ENCODE results near the gene CUL7.
"Not testable (repeated sequence)": the region's sequence is repeated elsewhere in the genome, so short reads cannot be mapped to it uniquely, and the experiment has no call there.

Gene CUL7

GRCh38 chr6:43047998-43048397, 5.7 kb downstream of the CUL7 start:
- no peak for DNase-seq (ENCODE audit: low read depth in 4 of 4, low spot score in 1 of 4)

DNA sequence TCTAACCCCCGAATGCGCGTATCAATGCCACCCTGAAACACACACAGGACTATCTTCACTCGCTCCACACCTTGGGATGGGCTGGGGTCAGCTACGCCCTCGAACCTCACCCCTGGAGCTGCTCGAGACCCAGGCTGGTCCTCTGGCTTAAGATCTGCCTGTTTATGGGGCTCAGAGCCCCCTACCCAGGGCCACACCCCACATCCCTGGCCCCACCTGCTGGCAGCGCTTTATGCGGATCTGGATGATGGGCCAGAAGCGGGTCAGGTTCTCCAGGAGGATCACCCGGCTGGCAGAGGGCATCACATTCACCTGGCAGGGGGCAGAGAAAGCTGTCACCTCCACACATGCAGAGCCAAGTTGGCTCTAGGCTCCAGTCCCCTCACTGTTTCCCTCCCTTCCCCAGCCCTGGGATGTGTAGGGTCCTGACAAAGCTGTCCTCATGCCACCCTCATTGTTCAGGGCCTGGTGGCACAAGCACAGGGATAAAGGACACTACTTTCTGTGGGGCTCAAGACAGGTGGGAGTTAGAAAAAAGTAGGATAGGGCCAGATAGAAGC, 8.2 kb downstream of the CUL7 start:
- DNase-seq (ENCODE audit: low read depth in 4 of 4, low spot score in 1 of 4) = no peak

DNA sequence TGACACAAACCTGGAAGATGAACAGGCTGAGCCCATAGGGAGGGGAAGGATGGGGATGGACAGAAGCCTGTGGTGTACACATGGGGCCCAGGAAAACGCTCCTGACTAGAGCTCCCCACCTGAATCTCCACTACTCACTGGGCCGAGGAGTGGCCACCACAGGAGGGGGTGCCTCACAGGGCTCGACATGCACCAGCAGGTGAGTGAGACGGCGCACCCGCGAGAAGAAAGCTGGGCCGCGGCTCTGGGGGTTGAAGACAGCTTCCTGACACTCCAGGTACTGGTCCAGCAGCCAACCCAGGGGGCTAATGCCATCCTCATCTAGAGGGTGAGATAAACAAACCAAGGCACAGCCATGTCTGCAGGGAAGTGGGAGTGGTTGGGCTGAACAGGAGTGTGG, 10.3 kb downstream of the CUL7 start:
- DNase-seq (ENCODE audit: low read depth in 4 of 4, low spot score in 1 of 4) = no peak

- DNase-seq (ENCODE audit: low read depth in 4 of 4, low spot score in 1 of 4) = not testable (repeated sequence)
These were observed 12.2 kb downstream of the CUL7 start for GRCh38 chr6:43041475-43041874.

- DNase-seq (ENCODE audit: low read depth in 4 of 4, low spot score in 1 of 4) = no peak
These were observed 13.0 kb downstream of the CUL7 start for GRCh38 chr6:43040542-43041257.

- no peak for DNase-seq (ENCODE audit: low read depth in 4 of 4, low spot score in 1 of 4)
These were observed 14.9 kb downstream of the CUL7 start for GRCh38 chr6:43038727-43039126.

DNA sequence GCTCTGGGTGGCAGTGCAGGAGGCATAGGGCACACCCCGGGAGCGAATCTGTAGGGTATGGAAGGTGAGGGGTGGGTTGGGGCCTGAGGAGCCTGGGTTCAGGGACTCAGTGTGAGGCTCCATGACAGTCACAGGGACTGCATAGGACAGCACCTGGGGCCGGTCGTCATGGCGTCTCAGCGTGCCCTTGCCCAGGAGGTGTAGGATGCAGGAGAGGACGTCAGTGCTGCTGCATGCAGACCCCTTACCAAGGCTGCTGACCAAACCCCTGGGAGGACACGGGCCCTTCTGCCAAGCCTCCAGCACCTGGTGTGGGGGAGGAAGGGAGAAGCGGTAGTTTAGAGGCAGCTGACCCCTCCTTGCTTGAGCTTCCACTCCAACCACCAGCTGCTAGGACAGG, 15.9 kb downstream of the CUL7 start:
- no peak for DNase-seq (ENCODE audit: low read depth in 4 of 4, low spot score in 1 of 4)

- DNase-seq (ENCODE audit: low read depth in 4 of 4, low spot score in 1 of 4) = no peak
These were observed 16.5 kb downstream of the CUL7 start for GRCh38 chr6:43037197-43037596.

DNA sequence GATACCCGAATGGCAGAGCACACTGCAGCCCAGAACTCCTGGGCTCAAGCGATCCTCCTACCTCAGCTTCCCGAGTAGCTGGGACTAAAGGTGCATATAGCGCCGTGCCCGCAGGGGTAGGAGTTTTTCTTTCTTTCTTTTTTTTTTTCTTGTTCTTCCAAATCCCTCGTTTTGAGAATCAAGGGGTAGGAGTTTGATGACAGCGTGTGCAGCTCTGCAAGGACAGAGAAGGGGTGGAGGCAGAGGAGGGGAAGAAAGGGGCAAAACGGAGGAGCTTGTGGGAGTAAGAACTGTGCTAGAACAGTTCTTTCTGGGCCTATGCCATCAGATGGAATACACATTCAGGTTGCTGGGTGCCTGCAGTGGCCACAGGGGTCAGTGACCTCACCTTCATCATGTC, 16.9 kb downstream of the CUL7 start:
- no peak for DNase-seq (ENCODE audit: low read depth in 4 of 4, low spot score in 1 of 4)

GRCh38 chr6:43035495-43036194, 18.0 kb downstream of the CUL7 start:
- no peak for DNase-seq (ENCODE audit: low read depth in 4 of 4, low spot score in 1 of 4)

DNA sequence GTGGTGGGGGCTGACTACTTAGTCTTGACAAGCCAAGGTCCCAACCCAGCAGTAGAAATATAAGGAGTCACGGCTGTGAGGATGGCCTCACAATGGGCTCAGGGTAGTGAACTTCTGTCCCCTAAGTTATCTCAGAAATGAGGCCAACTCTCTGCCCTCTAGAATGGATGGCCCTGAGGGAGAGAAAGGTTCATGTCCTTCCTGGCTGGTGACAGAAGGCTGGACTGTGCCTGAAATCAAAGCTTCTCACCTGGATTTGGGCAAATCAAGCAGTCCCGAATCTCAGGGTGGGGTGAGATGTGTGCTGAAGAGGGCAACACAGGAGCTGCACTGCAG, 19.5 kb downstream of the CUL7 start:
- DNase-seq (ENCODE audit: low read depth in 4 of 4, low spot score in 1 of 4) = no peak

GRCh38 chr6:43033496-43034189, 20.0 kb downstream of the CUL7 start:
- DNase-seq (ENCODE audit: low read depth in 4 of 4, low spot score in 1 of 4) = no peak

DNA sequence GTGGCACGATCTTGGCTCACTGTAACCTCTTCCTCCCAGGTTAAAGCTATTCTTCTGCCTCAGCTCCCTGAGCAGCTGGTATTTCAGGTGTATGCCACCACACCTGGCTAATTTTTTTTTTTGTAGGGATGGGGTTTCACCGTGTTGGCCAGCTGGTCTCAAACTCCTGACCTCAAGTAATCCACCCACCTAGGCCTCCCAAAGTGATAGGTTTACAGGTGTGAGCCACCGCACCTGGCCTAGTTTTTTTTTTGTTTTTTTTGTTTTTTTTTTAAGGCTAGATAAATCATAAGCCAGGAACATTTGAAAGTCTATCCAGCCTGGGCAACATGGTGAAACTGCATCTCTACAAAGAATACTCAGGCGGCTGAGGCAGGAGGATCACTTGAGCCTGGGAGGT, 21.3 kb downstream of the CUL7 start:
- no peak for DNase-seq (ENCODE audit: low read depth in 4 of 4, low spot score in 1 of 4)

DNA sequence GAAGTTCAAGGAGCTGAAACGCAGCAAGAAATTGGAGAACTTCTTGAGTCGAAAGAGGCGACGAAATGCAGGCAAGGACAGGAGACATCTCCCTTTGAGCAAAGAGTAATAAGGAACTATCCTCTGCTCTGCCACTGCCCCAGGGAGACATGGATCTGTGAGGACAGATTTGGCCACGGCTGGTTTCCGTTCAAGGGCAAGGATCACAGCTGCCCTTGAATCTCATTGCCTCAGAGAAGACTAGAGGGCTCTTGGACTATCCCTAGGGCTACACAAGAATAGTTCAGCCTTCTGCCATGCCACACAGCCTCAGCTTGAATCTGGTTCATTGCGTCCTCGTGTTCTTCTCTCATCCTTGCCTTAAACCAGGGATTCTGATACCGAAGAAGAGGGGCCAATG, 24.5 kb downstream of the CUL7 start:
- DNase-seq (ENCODE audit: low read depth in 4 of 4, low spot score in 1 of 4) = no peak

DNA sequence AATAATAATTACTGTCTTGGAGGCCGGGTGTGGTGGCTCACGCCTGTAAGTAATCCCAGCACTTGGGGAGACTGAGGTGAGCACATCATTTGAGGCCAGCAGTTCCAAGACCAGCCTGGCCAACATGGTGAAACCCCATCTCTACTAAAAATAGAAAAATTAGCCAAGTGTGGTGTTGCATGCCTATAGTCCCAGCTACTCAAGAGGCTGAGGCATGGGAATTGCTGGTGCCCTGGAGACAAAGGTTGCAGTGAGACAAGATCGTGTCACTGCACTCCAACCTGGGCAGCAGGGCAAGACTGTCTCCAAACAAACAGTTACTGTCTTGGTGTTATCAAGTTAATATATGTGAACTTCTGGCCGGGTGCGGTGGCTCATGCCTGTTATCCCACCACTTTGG, 27.3 kb downstream of the CUL7 start:
- DNase-seq (ENCODE audit: low read depth in 4 of 4, low spot score in 1 of 4) = no peak

DNA sequence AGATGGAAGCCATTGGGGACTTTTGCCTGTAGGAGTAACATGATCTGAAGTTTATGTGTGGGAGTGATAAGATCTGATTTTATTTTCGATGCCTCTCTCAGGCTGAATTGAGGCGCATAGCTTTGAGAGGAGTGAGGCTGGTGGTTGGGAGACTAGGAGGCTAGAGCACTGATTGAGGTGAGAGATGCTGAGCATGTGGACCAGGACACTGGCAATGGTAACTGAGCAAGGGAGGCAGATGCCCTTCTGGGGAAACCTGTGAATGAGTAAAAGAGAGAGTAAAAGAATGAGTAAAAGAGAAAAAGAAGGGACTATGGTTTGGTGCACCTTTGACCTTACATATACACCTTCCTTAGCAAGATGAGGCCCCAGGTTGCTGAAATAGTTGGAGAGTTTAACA, 29.2 kb downstream of the CUL7 start:
- no peak for DNase-seq (ENCODE audit: low read depth in 4 of 4, low spot score in 1 of 4)

DNA sequence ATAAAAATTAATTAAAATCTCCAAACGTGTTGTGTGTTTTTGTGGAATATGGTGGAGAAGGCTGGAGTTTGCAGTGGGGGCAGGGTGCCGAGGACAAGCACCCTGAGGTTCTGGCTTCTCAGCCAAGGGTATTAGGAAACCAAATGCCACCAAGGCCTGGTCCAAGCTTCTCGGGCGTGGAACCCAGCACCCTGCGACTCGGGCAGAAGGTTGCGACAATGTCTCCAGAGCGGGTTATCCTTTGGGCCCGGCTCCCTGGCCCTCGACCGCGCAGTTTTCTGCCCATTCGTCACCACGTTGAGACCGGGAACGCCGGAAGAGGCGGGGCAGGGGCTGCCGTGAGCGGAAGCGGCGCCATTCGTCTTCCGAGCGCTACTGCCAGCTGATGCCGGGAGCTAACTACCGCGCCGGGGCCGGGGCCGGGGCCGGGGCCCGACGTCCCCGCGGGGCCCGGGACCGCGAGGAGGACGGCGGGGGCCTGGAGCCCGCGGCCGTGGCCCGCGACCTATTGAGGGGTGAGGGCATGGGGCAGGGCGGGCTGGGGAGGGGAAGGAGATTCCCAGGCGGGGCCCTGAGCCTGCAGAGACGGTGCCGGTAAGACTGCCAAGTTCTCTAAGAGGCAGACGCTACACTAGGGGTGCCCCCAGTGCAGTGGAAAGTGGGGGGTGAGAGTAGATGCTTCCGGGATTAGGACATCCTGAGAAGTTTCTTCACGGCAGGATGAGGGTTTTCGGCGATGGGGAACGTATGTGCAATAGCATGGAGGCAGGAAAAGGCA, 32.2 kb downstream of the CUL7 start, which contains the start of gene RRP36:
Gene RRP36 (plus strand): TSS at position 354 of the 778 bp plus-strand sequence. CDS start 32 bp downstream, at position 386.
- peak; percentile 38 to 72 (median 60) for DNase-seq (ENCODE audit: low read depth in 4 of 4, low spot score in 1 of 4)

GRCh38 chr6:43020847-43021246, 32.8 kb downstream of the CUL7 start:
- no peak for DNase-seq (ENCODE audit: low read depth in 4 of 4, low spot score in 1 of 4)

DNA sequence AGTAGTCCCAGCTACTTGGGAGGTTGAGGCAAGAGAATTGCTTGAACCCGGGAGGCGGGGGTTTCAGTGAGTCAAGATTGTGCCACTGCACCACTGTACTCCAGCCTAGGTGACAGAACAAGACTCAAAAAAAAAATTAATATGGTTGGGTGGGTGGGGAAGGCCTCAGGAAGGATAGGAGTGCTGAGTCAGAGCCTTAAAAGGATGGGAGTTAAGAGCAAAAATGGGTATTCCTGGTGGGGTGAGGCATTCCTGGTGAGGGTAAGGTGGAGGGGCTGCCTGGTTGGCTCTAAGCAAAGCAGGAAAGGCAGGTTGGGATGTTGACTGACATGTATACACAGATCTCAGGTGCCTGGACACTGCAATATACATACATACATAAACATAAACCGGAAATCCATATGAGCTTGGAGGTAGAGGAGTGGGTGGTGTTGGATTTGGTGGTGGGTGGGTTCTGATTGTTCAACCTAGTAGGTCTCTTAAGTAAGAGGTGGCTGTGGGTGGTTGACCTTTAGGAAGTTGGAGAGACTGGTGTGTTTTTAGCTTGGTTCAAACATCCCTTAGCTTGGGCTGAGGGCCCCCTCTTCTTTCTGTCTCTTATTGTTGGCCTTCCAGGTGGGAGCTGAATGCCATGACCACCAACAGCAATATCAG, 33.5 kb downstream of the CUL7 start:
- no peak for DNase-seq (ENCODE audit: low read depth in 4 of 4, low spot score in 1 of 4)

- no peak for DNase-seq (ENCODE audit: low read depth in 4 of 4, low spot score in 1 of 4)
These were observed 34.5 kb downstream of the CUL7 start for GRCh38 chr6:43019152-43019551.

- no peak for DNase-seq (ENCODE audit: low read depth in 4 of 4, low spot score in 1 of 4)
These were observed 36.7 kb downstream of the CUL7 start for GRCh38 chr6:43016943-43017334.
